Effector memory CD4-positive, alpha-beta T cell (primary cell): ENCODE measurements around the gene PLXNA2.

Source experiments
- DNase-seq, 3 donors: peaks; one replicate each; pipeline ENCODE4 v3.0.0-alpha.2; 2020
- H3K27ac ChIP-seq: 2 replicates; pipeline ENCODE4 v1.7.0; 2013; ENCODE audit warnings: mild to moderate bottlenecking, low read length, moderate library complexity; ENCODE audit not compliant: insufficient read depth, poor library complexity, severe bottlenecking
- H3K27me3 ChIP-seq: replicated peaks from 2 replicates; pipeline ENCODE4 v1.7.0; 2013; ENCODE audit warnings: mild to moderate bottlenecking, low read length; ENCODE audit not compliant: insufficient read depth, control insufficient read depth, poor library complexity, severe bottlenecking
- H3K36me3 ChIP-seq: 2 replicates; pipeline ENCODE4 v1.7.0; 2013; ENCODE audit warnings: mild to moderate bottlenecking, low read length, moderate library complexity; ENCODE audit not compliant: control insufficient read depth, insufficient read depth
- H3K4me1 ChIP-seq: 2 replicates; pipeline ENCODE4 v1.7.0; 2013; ENCODE audit warnings: low read length, mild to moderate bottlenecking; ENCODE audit not compliant: control insufficient read depth, insufficient read depth, poor library complexity, severe bottlenecking
- H3K4me3 ChIP-seq: 2 replicates; pipeline ENCODE4 v1.7.0; 2013; ENCODE audit warnings: low read length, low read depth, mild to moderate bottlenecking; ENCODE audit not compliant: insufficient read depth, poor library complexity, severe bottlenecking
- H3K9me3 ChIP-seq: 2 replicates; pipeline ENCODE4 v1.7.0; 2013; ENCODE audit warnings: mild to moderate bottlenecking, low read length, moderate library complexity; ENCODE audit not compliant: control insufficient read depth

The PLXNA2 gene

GRCh38 chr1:208164609-208165008 lies 79.6 kb downstream of the PLXNA2 start:
- Histone ChIP-seq H3K27me3 (peaks cover 6% of the 10 kb centered on the region), H3K27ac (no peak overlapping the region), H3K4me1 (no peaks in the 10 kb centered on the region), H3K9me3 (no peaks in the 10 kb centered on the region), H3K36me3 (no peaks in the 10 kb centered on the region), H3K4me3 (no peak overlapping the region)
- DNase-seq = no peak

GRCh38 chr1:208163539-208163938 lies 80.6 kb downstream of the PLXNA2 start:
- no peak for DNase-seq
- H3K27me3 ChIP-seq = peaks cover 6% of the 10 kb centered on the region
- H3K4me3 ChIP-seq = no peak overlapping the region
- no peaks in the 10 kb centered on the region for H3K9me3 ChIP-seq
- H3K36me3 ChIP-seq = no peaks in the 10 kb centered on the region
- H3K27ac ChIP-seq = no peak overlapping the region
- H3K4me1 ChIP-seq = no peaks in the 10 kb centered on the region

GRCh38 chr1:208162903-208163302 lies 81.3 kb downstream of the PLXNA2 start:
- Histone ChIP-seq H3K9me3 (no peaks in the 10 kb centered on the region), H3K27me3 (peaks cover 6% of the 10 kb centered on the region), H3K4me3 (no peak overlapping the region), H3K27ac (no peak overlapping the region), H3K36me3 (no peaks in the 10 kb centered on the region), H3K4me1 (no peaks in the 10 kb centered on the region)
- no peak for DNase-seq

- peaks cover 6% of the 10 kb centered on the region for H3K27me3 ChIP-seq
Observed at GRCh38 chr1:208161656-208162375, 82.4 kb downstream of the PLXNA2 start.

GRCh38 chr1:208161005-208161404 lies 83.2 kb downstream of the PLXNA2 start:
- Histone ChIP-seq H3K27ac (no peak overlapping the region), H3K36me3 (no peaks in the 10 kb centered on the region), H3K4me3 (no peak overlapping the region), H3K9me3 (no peaks in the 10 kb centered on the region), H3K4me1 (no peaks in the 10 kb centered on the region), H3K27me3 (peaks cover 6% of the 10 kb centered on the region)
- no peak for DNase-seq

More at GRCh38 chr1:208161656-208162375, 82.4 kb downstream of the PLXNA2 start:
- Histone ChIP-seq H3K27ac (no peak overlapping the region), H3K36me3 (no peaks in the 10 kb centered on the region), H3K4me1 (no peaks in the 10 kb centered on the region), H3K9me3 (no peaks in the 10 kb centered on the region), H3K4me3 (no peak overlapping the region)
- no peak for DNase-seq

GRCh38 chr1:208160259-208160819 lies 83.8 kb downstream of the PLXNA2 start:
- Histone ChIP-seq H3K9me3 (no peaks in the 10 kb centered on the region), H3K27me3 (peaks cover 6% of the 10 kb centered on the region), H3K36me3 (no peaks in the 10 kb centered on the region), H3K4me3 (no peak overlapping the region), H3K4me1 (no peaks in the 10 kb centered on the region), H3K27ac (no peak overlapping the region)
- DNase-seq = no peak

GRCh38 chr1:208159555-208160258 lies 84.5 kb downstream of the PLXNA2 start:
- no peaks in the 10 kb centered on the region for H3K4me1 ChIP-seq

GRCh38 chr1:208158640-208159554 lies 85.3 kb downstream of the PLXNA2 start:
- H3K4me1 ChIP-seq = no peaks in the 10 kb centered on the region
- H3K4me3 ChIP-seq = no peak overlapping the region
- H3K27me3 ChIP-seq = no peaks in the 10 kb centered on the region
- H3K9me3 ChIP-seq = no peaks in the 10 kb centered on the region
- no peak overlapping the region for H3K27ac ChIP-seq
- no peaks in the 10 kb centered on the region for H3K36me3 ChIP-seq
- no peak for DNase-seq

More at GRCh38 chr1:208159555-208160258, 84.5 kb downstream of the PLXNA2 start:
- peaks cover 3% of the 10 kb centered on the region for H3K27me3 ChIP-seq
- H3K4me3 ChIP-seq = no peak overlapping the region
- H3K27ac ChIP-seq = no peak overlapping the region
- no peaks in the 10 kb centered on the region for H3K9me3 ChIP-seq
- H3K36me3 ChIP-seq = no peaks in the 10 kb centered on the region
- no peak for DNase-seq

GRCh38 chr1:208157769-208158168 lies 86.4 kb downstream of the PLXNA2 start:
- Histone ChIP-seq H3K4me3 (no peak overlapping the region), H3K4me1 (no peaks in the 10 kb centered on the region), H3K9me3 (no peaks in the 10 kb centered on the region), H3K27me3 (no peaks in the 10 kb centered on the region), H3K27ac (no peak overlapping the region), H3K36me3 (no peaks in the 10 kb centered on the region)
- DNase-seq = no peak
